ENCODE measurements around the gene NPC1.
"Not testable (repeated sequence)": the region's sequence is repeated elsewhere in the genome, so short reads cannot be mapped to it uniquely, and the experiment has no call there.

Gene NPC1

DNA sequence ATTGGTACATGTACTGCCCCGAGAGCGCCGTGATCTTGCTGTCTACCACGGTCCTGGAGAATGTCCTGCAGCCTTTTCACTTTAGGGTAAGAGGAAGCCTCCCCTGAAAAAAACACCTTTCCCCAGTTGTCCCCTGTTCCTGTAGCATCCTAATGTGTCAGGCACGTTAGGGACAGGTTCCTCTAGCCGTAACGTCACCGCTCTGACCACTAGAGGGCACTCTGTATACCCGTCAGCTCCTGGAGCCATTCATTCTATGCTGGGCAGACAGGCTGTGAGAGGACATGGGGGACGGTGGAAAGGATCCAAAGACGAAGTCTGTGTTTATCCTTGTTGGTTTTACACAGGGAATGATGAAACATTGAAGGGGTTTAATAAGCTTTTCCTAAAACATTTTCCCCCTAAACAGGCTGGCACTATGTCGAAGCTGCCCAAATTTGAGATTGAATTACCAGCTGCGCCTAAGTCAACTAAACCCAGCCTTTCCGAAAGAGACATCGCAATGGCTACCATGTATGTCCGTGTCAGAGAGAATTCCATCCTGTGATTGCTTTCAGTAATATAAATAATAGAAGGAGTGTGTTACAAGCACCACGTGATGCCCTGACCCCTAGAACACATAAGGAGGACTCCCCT, 70.3 kb downstream of the NPC1 start:
- DNase-seq = peak; percentile 45

DNA sequence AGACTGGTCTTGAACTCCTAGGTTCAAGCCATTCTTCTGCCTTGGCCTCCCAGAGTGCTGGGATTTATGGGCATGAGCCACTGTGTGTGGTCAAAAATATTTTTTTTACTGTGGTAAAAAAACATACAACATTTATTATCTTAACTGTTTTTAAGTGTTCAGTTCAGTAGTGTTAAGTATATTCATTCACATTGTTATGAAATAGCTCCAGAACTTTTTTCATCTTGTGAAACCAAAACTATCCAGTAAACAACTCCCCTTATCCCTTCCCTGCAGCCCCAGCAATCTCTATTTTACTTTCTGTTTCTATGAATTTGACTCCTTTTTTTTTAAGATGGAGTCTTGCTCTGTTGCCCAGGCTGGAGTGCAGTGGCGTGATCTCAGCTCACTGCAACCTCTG, 73.7 kb downstream of the NPC1 start:
- no peak for DNase-seq

DNA sequence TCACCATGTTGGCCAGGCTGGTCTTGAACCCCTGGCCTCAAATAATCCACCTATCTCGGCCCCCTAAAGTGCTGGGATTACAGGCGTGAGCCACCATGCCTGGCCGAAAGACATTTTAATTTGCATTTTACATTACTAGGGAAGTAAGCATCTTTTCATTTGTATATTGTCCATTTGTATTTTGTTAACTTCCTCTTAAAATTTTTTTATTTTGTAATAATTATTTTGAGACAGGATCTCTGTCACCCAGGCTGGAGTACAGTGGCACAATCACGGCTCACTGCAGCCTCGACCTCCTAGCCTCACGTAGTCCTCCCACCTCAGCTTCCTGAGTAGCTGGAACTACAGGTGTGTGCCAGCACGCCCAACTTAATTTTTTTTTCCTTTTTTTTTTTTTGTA, 74.1 kb downstream of the NPC1 start:
- DNase-seq = not testable (repeated sequence)

DNA sequence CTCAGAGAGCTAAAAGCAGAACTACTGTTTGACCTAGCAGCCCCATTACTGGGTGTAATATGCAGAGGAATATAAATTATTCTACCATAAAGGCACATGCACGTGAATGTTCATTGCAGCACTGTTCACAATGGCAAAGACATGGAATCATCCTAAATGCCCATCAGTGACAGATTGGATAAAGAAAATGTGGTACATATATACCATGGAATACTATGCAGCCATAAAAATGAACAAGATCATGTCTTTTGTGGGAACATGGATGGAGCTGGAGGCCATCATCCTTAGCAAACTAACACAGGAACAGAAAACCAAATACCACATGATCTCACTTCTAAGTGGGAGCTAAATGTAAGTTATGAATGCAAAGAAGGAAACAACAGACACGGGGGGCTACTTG, 75.4 kb downstream of the NPC1 start:
- DNase-seq = not testable (repeated sequence)

DNA sequence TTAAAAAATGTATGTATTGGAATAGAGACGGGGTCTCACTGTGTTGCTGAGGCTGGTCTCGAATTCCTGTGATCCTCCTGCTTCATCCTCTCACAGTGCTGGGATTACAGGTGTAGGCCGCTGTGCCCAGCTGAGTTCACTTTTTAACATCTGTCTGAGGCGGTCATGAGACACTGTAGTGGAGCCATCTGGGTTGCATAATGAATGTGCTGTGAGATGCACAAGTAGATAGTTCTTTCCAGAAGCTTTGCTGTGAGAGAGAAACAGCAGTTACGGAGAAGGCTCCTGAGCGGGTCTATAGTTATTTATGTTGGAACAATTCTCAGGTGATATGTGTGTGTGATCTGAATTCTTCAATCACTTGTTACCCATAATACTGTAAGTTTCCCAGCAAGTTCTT, 79.9 kb downstream of the NPC1 start:
- DNase-seq = no peak

DNA sequence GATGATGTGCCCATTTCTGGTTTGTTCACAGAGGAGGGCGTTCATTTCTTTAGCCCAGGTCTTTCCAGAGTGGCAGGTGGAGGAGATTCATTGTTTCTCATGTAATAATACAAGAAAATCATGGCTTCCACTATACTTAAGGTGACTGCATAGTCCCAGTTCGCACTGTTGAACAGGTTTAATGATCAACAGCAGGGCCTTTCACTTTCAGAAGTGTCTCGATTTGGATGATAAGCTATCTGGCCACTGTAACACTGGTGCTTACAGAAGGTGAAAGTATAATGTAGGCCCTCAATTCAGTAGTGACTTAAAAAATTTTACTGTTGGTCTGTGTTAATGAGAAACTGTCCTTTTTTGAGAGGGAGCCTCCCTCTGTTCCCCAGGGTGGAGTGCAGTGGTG, 81.6 kb downstream of the NPC1 start:
- no peak for DNase-seq

DNA sequence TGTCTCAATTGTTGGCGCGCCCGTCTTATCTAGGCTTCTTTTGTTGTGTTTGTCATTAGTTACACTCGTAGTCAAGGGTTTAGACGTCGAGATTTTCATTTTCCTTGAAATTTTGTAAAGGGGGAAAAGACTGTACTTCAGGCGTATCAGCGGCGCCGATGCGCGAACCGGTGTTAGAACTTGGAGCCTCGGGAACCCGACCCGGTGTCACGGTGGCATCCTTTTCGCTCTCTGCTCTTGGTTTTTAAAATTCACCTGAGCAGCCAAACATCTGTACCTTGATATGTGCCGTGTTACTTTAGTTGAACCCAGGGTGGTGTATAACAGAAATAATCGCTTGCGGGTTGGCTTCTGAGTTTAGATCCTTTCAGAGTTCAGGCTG, 82.4 kb downstream of the NPC1 start:
- no peak for DNase-seq

DNA sequence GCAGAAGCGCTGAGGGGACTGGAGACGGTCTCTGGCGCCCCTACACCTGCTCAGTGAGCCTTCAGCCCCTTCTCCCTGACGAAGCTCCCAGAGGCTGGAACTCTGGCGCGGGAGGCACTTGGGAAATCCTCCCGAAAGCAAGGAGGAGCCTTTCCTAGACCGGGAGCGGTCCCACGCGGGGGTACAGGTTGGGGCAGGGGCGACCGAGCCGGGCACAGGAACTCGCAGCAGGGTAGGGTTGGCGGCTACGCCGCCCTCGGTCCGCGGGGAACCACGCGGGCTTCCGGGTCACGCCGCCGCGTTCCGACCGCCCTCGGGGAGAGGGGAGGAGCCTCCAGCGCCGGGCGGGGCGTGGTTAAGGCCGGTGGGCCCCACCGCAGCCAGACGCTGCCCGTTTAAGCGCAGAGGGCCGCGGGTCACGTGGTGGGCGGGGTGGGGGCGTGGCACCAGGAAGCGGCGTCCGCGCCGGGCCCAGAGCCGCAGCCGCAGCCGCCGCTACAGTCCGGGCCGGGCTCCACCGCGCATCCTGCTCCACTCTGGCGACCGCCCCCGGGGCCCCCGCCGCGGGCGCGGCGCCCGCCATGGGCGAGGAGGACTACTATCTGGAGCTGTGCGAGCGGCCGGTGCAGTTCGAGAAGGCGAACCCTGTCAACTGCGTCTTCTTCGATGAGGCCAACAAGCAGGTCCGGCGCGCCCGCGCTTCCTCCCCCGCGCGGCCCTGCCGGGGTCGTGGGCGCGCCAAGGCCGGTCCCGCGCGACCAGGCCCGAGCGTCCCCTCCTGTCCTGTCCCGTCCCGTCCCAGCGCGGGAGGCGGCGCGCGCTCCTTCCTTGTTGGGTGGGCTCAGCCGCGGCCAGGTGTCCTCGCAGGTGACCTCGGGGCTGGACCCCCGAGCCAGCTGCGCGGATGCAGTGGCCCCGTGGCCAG, 83.0 kb downstream of the NPC1 start, which contains the start of gene RMC1:
TSS of gene RMC1 (plus strand) at position 474 of the 925 bp plus-strand sequence. CDS start at position 582, 108 bp downstream.
- DNase-seq = peak; percentile 28

DNA sequence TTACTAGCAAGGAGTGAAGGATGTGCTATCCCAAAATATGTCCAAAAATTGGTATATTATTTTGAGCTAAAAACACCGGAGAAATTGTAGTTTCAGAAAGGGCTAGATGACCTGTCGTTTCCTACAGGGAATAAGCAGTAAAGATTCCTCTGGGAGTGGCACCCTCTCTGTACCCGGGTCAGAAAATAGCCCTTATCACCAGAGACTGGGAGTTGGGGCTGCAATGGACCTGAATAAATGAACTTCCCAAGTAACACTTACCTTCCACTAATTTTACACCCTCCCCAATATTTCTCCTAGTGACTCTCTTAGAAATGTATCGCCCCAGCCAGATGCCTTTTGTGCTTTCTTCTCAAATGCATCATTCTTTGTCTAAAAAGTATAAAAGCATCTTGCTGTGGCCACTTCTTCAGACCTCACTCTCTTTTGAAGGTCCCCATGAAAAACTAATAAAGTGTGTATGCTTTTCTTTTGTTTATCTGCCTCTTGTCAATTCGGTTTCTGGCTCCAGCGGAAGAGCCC, 83.7 kb downstream of the NPC1 start:
- no peak for DNase-seq

DNA sequence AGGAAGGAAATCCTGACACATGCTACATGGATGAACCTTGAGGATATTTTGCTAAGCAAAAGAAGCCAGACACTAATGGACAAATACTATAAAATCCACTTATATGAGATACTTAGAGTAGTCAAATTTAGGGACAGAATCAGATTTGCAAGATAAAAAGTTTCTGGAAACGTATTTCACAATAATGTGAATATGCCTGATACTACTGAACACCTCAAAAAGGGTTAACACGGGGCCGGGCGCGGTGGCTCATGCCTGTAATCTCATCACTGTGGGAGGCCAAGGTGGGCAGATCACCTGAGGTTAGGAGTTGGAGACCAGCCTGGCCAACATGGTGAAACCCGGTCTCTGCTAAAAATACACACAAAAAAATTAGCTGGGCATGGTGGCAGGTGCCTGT, 84.7 kb downstream of the NPC1 start:
- no peak for DNase-seq

DNA sequence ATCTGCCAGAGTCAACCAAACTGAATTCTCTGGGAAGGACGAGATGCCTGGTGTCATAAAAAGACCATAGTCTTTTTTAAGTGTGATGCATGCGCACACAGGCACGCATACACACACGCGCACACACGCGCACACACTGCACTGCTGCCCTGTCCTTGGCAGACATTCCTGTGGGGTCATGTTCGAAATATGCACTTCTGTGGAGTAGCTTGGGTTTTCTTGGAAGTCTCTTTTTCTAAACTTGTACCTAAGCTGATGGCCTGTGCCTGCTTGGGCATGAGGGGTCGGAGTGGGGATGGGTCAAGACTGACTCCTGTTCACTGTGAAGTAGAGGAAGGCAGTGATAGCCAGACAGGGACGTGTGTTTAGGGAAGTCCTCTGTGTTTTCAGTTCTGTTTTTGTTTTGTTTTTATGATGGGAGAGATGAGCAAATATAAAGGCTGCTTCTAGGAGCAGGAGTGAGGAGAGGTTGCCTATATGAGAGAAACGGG, 87.0 kb downstream of the NPC1 start:
- no peak for DNase-seq

DNA sequence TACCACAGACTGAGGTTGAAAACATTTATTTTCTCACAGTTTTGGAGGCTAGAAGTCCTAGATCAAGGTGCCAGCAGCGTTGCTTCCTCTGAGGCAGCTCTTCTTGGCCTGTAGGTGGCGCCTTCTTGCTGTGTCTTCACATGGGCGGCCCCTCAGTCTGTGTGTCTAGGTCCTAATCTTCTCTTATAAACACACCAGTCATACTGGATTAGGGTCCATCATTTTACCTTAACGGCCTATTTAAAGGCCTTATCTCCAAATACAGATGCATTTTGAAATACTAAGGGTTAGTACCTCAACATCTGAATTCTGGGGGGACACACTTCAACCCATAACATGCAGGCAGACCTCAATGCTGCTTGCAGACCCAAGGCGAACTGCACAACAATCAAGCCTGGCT, 87.4 kb downstream of the NPC1 start:
- DNase-seq = peak; percentile 17

DNA sequence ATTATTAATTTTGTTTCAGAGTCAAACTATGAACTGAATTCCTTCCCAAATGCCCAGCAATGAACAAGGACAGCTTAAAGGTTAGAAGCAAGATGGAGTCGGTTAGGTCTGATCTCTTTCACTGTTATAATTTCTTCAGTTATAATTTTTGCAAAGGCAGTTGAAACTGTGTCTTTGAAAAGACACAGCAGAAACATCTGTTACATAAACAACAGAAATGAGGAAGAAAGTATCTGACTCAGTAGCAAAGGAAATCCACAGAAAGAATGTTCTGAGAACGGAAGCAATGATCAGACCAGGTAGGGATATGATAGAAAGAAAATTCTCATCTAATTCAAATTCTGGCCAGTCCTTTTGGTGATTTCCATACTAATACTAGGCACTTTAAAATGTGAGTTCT, 88.2 kb downstream of the NPC1 start:
- DNase-seq = no peak

DNA sequence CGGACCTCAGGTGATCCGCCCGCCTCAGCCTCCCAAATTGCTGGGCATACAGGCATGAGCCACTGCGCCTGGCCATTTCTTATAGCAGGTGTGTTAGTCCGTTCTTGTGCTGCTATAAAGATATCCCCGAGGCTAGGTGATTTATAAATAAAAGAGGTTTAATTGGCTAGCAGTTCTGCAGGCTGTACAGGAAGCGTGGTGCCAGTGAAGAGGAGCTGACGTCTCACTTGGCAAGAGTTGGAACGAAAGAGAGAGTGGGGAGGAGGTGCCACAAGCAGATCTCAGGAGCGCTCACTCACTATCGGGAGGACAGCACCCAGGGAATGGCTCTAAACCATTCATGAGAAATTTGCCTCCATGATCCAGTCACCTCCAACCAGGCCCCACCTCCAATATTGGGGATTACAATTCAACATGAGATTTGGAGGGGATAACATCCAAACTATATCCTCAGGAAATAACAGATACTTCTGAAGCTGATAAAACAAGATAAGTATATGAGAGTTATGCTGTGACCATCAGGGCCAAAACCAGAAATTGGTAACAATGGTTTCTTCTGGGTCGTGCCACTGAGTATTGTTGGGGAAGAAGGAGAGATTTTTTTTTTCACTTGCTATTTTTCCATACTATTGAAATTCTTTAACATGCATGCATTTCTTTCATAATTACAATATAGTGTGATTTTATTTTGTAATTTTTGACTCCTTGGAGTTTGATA, 90.4 kb downstream of the NPC1 start:
- DNase-seq = peak; percentile 76

DNA sequence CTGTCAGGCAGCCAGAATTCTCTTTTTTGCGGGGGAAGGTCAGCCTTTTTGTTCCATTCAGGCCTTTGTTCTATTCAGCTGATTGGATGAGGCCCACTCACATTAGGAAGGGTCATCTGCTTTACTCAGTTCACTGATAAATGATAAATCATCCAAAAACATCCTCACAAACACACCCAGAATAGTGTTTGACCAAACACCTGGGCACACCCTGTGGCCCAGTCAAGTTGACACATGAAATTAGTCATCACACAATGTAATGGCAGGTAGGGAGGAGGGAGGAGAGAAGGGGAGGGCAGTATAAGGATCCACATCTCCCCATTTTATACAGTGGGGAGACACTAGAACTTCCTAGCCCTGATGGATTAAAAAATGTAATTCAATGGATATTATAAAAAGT, 91.3 kb downstream of the NPC1 start:
- no peak for DNase-seq

DNA sequence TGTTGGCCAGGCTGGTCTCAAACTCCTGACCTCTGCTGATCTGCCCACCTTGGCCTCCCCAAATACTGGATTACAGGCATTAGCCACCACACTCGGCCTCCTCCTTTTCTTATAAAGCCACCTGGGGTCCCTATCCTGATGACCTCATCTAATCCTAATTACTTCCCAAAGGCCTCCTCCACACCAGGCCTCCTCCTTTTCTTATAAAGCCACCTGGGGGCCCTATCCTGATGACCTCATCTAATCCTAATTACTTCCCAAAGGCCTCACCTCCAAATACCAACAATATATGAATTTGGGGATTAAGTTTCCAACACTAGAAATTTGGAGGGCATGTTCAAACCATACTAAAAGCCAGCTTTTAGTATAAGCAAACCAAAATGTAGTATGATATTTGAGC, 92.7 kb downstream of the NPC1 start:
- DNase-seq = no peak

DNA sequence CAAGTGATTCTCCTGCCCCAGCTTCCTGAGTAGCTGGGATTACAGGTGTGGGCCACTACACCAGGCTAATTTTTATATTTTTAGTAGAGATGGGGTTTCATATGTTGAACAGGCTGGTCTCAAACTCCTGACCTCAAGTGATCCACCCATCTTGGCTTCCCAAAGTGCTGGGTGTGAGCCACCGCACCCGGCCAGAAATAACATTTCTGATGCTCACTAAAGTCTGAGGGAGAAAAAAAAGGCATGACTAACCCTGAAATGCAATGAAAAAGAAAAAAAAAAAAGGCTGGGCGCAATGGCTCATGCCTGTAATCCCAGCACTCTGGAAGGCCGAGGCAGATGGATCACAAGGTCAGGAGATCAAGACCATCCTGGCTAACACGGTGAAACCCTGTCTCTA, 96.7 kb downstream of the NPC1 start:
- not testable (repeated sequence) for DNase-seq

DNA sequence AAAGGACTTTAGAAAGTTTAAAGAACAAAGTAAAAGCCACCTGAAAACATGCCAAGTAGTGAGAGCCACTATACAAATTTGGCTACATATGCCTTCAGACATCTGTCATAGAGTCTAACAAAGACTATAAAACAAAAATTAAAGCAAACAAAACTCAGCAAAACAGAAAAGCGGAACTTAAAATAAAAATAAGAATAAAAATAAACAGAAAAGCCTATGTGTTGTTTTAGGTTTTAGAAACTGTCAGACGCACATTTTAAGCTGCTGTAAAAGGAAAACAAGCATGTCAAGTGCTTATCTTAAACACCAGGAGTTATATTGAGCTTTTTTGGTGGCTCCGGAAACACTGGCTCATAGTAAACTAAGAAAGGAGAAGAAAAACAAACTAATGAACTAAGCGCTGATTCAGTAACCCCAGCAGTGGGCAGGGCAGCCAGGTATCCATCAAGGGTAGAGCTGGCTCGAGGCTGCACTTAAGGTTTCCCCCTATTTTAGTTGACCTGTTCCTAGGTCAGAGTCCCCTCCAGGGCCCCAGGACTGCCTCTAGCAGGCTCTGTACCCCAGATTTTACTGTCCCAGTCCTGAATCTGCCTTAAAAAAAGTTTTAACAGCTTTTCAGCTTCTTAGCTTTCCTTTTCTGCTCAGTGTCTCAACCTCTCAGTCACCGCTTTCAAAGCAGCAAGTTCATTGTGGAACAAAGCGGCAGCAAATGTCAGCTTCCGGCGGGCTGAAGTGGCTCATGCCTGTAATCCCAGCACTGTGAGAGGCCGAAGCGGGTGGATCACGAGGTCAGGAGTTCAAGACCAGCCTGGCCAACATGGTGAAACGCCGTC, 98.4 kb downstream of the NPC1 start:
- DNase-seq = no peak

DNA sequence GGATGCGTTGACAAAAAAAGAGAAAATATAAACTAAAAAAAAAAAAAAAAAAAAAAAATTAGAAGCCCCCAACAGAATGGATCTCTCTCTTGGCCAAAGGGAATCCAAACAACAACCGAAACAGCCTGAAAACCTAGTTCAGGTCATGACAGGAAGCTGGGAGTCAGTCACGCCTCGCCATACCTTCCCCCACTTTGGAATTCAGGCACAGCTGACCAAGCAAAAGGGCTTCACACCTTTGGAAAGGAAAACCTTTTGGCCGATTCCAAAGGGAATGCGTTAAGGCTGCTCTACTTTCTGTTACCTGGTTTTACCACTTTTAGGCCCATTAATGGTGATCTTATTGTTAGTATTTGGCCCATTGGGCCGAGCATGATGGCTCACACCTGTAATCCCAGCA, 100.9 kb downstream of the NPC1 start:
- no peak for DNase-seq

DNA sequence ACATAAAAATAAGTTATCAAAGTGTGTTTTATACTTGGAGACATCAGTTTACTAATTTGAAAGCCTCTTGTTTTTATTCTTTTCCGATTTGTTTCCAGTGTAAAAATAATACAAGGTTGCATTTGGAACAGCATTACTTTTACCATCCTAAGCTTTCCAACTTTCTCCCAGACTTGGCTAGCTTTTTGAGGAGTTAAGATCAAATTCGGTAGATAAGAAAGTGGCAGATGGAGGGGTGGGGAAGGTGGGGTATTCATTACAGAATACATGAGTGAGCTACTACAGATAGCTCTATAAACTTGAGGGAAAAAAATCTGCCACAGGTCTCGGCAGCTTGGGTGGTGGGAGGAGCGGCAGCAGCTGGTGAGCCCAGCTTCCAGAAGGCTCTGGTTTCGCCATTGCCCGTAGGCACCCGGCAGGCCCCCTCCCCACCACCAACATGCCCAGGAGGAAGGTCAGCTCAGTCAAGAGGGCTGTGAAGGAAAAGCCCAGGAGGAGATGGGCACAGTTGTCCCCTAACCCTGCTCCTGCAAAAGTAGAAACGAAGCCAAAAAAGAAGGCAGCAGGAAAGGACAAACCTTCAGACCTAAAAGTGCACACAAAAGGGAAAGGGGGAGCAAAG, 101.6 kb downstream of the NPC1 start:
- DNase-seq = no peak
